Cardiac fibroblast (primary cell): ENCODE data around the gene ADAMTS15.

Experiments used
- DNase-seq, 2 donors: peaks; one replicate each; pipeline versions ENCODE4 v3.0.0 to v3.0.0-alpha.2; 2010; ENCODE audit warnings: low read depth in 2 of 2
- H3K4me3 ChIP-seq, 2 donors: replicated peaks in 1 of 2; 1 replicate in 1 of 2; 2 replicates in 1 of 2; pipeline ENCODE4 v1.5.1; 2011; ENCODE audit warnings: low read depth in 2 of 2, low read length in 2 of 2, mild to moderate bottlenecking in 2 of 2, moderate library complexity in 1 of 2
- CTCF ChIP-seq: IDR thresholded peaks from one replicate; pipeline ENCODE4 v1.5.1; 2011; ENCODE audit warnings: low read depth, mild to moderate bottlenecking, low read length, inconsistent platforms

The ADAMTS15 gene

DNA sequence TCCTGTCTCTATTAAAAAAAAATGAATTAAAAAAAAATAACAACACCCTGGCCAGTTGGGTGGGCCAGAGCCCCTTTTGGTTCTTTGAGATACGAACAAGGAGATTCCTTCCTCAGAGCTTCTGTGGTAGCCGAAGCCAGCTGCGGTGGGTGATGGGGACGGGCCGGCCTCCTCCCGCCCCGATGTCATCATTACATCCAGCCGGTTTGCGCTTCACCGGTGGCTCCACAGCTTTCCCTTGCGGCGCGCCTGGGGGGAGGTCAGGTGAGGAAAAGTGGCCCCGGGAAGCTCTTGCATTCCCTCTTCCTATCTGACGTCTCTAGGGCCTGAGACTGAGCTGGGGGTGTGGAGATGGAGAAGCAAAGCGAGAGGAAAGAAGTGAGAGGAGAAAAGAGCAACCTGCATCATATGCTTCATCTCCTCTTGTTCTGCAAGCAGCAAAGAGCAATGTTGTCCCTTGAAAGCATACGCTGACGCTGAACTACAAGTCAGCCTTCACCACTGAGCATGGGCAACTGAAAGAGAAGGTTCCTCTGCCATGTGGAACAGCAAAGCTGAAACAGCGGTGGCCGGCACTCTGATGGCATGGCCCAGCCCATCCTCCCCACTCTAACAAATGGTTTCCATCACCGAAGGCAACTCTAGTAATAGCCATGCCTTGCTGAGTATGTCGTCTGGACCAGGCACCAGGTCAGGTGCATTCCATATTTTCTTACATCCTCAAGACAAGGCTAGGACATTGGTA is 26.0 kb upstream of the ADAMTS15 start:
- H3K4me3 ChIP-seq = no peak overlapping the region
- no peak for DNase-seq
- no peak for TF ChIP-seq CTCF

GRCh38 chr11:130423541-130424142 is 24.8 kb upstream of the ADAMTS15 start:
- H3K4me3 ChIP-seq = no peak overlapping the region
- TF ChIP-seq CTCF = no peak
- no peak for DNase-seq

DNA sequence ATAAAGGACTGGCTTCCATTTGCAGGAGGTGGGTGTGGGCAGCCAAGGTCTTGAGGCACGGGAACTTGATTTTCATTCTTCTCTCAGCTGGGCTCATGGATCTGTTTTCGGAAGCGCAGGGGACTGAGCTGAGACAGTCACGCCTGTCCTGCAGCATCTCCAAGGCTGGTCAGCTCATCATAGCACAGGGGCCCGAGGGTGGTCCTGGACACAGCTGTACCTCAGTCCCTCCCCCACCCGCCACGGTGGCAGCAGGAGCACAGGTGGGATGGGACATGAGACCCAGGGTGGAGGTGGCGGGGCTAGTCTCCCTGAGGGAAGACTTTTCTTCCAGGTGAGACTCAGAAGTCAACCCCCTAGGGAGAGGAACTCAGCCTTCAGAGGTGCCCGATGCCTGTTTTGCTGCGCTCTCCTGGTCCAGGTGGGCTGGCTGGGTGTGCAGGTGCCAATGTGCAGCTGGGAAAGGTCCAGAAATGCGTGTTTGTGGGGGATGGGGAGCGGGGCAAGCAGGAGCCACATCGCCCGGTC is 23.8 kb upstream of the ADAMTS15 start:
- TF ChIP-seq CTCF = no peak
- DNase-seq = no peak
- no peak overlapping the region for H3K4me3 ChIP-seq

- no peak overlapping the region for H3K4me3 ChIP-seq
- no peak for TF ChIP-seq CTCF
- no peak for DNase-seq
Measured at GRCh38 chr11:130425156-130425555, 23.3 kb upstream of the ADAMTS15 start.

GRCh38 chr11:130426223-130426836 is 22.1 kb upstream of the ADAMTS15 start:
- H3K4me3 ChIP-seq = no peak overlapping the region
- DNase-seq = no peak
- TF ChIP-seq CTCF = no peak

- H3K4me3 ChIP-seq = no peak overlapping the region
- no peak for TF ChIP-seq CTCF
- DNase-seq = no peak
Measured at GRCh38 chr11:130426837-130427341, 21.6 kb upstream of the ADAMTS15 start.
